Upper lobe of right lung (tissue), 1 donor: Measurements from ENCODE around the gene CERS6. TPM values are rescaled to one million over a fixed set of nuclear protein-coding genes. Genes with fewer than 3 reads are reported as not detected.

ENCODE experiments used
- ATAC-seq: fragments of 200-7000 bp; cut with Tn5 transposase; one replicate; pipeline ENCODE4 v1.9.1; 2020; ENCODE audit warnings: mild to moderate bottlenecking, moderate library complexity
- DNase-seq: peaks from one replicate; pipeline ENCODE4 v3.0.0-alpha.2; 2020
- H3K27ac ChIP-seq: fragments of 200-600 bp; one replicate; pipeline ENCODE4 v1.8.0; 2022
- H3K27me3 ChIP-seq: fragments of 200-600 bp; one replicate; pipeline ENCODE4 v1.8.0; 2022; ENCODE audit warnings: mild to moderate bottlenecking
- H3K36me3 ChIP-seq: fragments of 200-600 bp; one replicate; pipeline ENCODE4 v1.8.0; 2022
- H3K4me1 ChIP-seq: fragments of 200-600 bp; one replicate; pipeline ENCODE4 v1.8.0; 2022
- H3K4me3 ChIP-seq: fragments of 200-600 bp; one replicate; pipeline ENCODE4 v1.8.0; 2022; ENCODE audit warnings: mild to moderate bottlenecking
- H3K9me3 ChIP-seq: fragments of 200-600 bp; one replicate; pipeline ENCODE4 v1.8.0; 2022
- intact Hi-C: fragments of 100-400 bp; cut with DNase I; formaldehyde crosslinking; loops from one replicate; pipeline ENCODE4 v1.11.0; 2022
- total RNA-seq: library from RNA; stranded (reverse); fragmentation: NEBNext Ultra II Directional; extraction: Animal tissue kit (Norgen Biotek cat#: 25700); gene quantifications from one replicate; pipeline ENCODE4 v1.2.1, GENCODE V29; 2021
- TF ChIP-seq, protein P1 (sequence below): fragments of 200-600 bp; IDR thresholded peaks from one replicate; pipeline ENCODE4 v1.8.0; 2022; ENCODE audit warnings: antibody characterized with exemption
- donor health status: DM: no; HTN: yes; CAD: no; lungs with severe emphysema.

Gene CERS6
- total RNA-seq, 1 donor from 2014 or later, result 17.8 TPM

GRCh38 chr2:168470320-168471162 is 14.5 kb downstream of the CERS6 start:
- DNase-seq (no peak), ATAC-seq (peak; percentile 63)
- H3K27ac ChIP-seq, result no peak overlapping the region
- H3K27me3 ChIP-seq, result no peaks in the 10 kb centered on the region
- H3K4me3 ChIP-seq, result no peak overlapping the region
- H3K9me3 ChIP-seq, result no peaks in the 10 kb centered on the region
- H3K36me3 ChIP-seq, result no peaks in the 10 kb centered on the region
- intact Hi-C loops, result no loop called here
- TF ChIP-seq, protein P1, sequence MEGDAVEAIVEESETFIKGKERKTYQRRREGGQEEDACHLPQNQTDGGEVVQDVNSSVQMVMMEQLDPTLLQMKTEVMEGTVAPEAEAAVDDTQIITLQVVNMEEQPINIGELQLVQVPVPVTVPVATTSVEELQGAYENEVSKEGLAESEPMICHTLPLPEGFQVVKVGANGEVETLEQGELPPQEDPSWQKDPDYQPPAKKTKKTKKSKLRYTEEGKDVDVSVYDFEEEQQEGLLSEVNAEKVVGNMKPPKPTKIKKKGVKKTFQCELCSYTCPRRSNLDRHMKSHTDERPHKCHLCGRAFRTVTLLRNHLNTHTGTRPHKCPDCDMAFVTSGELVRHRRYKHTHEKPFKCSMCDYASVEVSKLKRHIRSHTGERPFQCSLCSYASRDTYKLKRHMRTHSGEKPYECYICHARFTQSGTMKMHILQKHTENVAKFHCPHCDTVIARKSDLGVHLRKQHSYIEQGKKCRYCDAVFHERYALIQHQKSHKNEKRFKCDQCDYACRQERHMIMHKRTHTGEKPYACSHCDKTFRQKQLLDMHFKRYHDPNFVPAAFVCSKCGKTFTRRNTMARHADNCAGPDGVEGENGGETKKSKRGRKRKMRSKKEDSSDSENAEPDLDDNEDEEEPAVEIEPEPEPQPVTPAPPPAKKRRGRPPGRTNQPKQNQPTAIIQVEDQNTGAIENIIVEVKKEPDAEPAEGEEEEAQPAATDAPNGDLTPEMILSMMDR, result no peak
- peaks cover 20% of the 10 kb centered on the region for H3K4me1 ChIP-seq

DNA sequence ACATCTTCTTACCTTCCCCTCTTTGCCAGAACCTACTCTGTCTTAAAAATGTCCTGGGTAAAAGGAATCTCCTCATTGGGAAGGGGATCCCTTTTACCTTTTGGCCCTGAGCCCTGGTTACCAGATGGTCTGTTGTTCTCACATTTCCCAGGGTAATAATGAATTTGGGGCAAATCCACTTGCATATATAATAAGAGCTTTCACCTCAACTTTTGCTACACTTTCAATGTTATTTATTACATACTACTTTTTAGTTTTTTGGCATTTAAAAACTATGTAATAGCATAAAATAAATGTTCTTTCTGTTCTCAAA is 15.0 kb downstream of the CERS6 start:
- ATAC-seq (no peak), DNase-seq (no peak)
- Histone ChIP-seq H3K4me3 (no peak overlapping the region), H3K9me3 (no peaks in the 10 kb centered on the region), H3K4me1 (peaks cover 14% of the 10 kb centered on the region), H3K36me3 (no peaks in the 10 kb centered on the region), H3K27me3 (no peaks in the 10 kb centered on the region), H3K27ac (no peak overlapping the region)
- intact Hi-C loops, result no loop called here
- TF ChIP-seq, protein P1, result no peak

DNA sequence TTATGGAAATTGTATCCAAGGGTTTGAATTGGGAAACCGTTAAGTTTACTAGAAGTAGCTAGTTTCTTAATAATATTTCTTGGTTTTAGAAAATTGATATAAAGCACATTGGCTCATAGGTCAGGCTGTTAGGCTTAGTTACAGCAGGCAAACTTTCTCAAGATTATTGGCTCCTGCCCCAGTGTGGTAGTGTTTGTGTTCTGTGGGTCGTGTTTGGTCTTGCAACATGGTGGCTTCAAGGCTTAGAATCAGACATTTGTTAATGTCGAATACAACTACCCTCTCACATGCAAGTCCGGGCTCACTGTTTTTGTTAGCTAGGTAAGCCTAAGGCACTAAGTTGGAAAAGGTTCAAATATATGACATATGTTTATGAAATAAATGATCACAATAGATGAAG is 19.6 kb downstream of the CERS6 start:
- ATAC-seq, result no peak
- no peaks in the 10 kb centered on the region for H3K36me3 ChIP-seq
- no peaks in the 10 kb centered on the region for H3K9me3 ChIP-seq
- no peak overlapping the region for H3K4me3 ChIP-seq
- no peak overlapping the region for H3K27ac ChIP-seq
- H3K27me3 ChIP-seq, result no peaks in the 10 kb centered on the region
- DNase-seq, result no peak
- no peaks in the 10 kb centered on the region for H3K4me1 ChIP-seq
- TF ChIP-seq, protein P1, result no peak
- intact Hi-C loops, result no loop called here

- Histone ChIP-seq H3K9me3 (no peaks in the 10 kb centered on the region), H3K36me3 (no peaks in the 10 kb centered on the region), H3K27me3 (no peaks in the 10 kb centered on the region), H3K27ac (no peak overlapping the region), H3K4me1 (no peaks in the 10 kb centered on the region), H3K4me3 (no peak overlapping the region)
- TF ChIP-seq, protein P1, result no peak
- ATAC-seq (no peak), DNase-seq (no peak)
- intact Hi-C loops, result no loop called here
Measured at GRCh38 chr2:168478206-168478605, 22.1 kb downstream of the CERS6 start.

DNA sequence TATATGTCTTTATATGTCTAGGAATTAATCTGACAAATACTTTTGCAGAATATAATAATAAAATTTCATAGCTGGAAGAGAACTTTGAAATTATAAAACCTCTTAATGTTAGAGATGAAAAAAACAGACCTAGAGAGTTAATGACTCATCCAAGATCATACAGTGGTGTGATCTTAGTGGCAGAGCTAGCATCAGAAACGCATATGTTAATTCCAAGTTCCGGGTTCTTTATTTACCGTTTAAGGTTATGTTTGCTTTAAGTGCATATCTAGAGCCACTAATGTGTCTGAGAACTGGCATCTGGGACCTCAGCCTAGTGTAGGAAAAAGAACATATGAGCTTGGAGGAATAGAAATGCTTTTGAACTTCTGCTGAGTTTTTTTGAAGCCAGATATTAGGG is 24.3 kb downstream of the CERS6 start:
- TF ChIP-seq, protein P1, result no peak
- Histone ChIP-seq H3K9me3 (no peaks in the 10 kb centered on the region), H3K36me3 (no peaks in the 10 kb centered on the region), H3K27ac (no peak overlapping the region), H3K4me3 (no peak overlapping the region), H3K4me1 (no peaks in the 10 kb centered on the region), H3K27me3 (no peaks in the 10 kb centered on the region)
- intact Hi-C loops, result no loop called here
- ATAC-seq (no peak), DNase-seq (no peak)
